Neutrophil (primary cell): Measurements from ENCODE around the gene WDR19.
"Not testable (repeated sequence)": the region's sequence is repeated elsewhere in the genome, so short reads cannot be mapped to it uniquely, and the experiment has no call there.

ENCODE experiments used
- H3K27ac ChIP-seq: fragments of 200-600 bp; sonication (generic); 2 replicates; pipeline ENCODE4 v1.5.1; 2016; ENCODE audit warnings: mild to moderate bottlenecking, moderate library complexity
- H3K27me3 ChIP-seq: fragments of 200-600 bp; sonication (generic); 2 replicates; pipeline ENCODE4 v1.6.0; 2016; ENCODE audit warnings: mild to moderate bottlenecking
- H3K36me3 ChIP-seq: fragments of 200-600 bp; sonication (generic); 2 replicates; pipeline ENCODE4 v1.5.1; 2017
- H3K4me1 ChIP-seq, 2 experiments: fragments of 200-600 bp in 1 of 2; sonication (generic) in 1 of 2; 1 replicate in 1 of 2; 2 replicates in 1 of 2; pipeline versions ENCODE4 v1.5.1 to v1.6.1; 2013 to 2016; ENCODE audit warnings: low read depth in 1 of 2, low read length in 1 of 2, mild to moderate bottlenecking in 1 of 2, moderate library complexity in 1 of 2; ENCODE audit not compliant: control insufficient read depth in 1 of 2, insufficient read depth in 1 of 2
- H3K4me3 ChIP-seq, 2 experiments: fragments of 200-600 bp in 1 of 2; sonication (generic) in 1 of 2; 1 replicate in 1 of 2; 2 replicates in 1 of 2; pipeline ENCODE4 v1.5.1; 2013 to 2016; ENCODE audit warnings: low read depth in 1 of 2, low read length in 1 of 2, mild to moderate bottlenecking in 1 of 2, moderate library complexity in 1 of 2
- H3K9me3 ChIP-seq: fragments of 200-600 bp; sonication (generic); 2 replicates; pipeline ENCODE4 v1.5.1; 2016
- CTCF ChIP-seq: fragments of 200-600 bp; sonication (generic); IDR thresholded peaks from 2 replicates; pipeline ENCODE4 v1.5.1; 2016; ENCODE audit warnings: antibody characterized with exemption

The WDR19 gene

GRCh38 chr4:39179681-39180080, 2.6 kb upstream of the WDR19 start:
- no peak overlapping the region for H3K27ac ChIP-seq

GRCh38 chr4:39180629-39181028, 1.7 kb upstream of the WDR19 start:
- H3K27ac ChIP-seq, H3K4me3 ChIP-seq, H3K36me3 ChIP-seq, H3K9me3 ChIP-seq: not testable (repeated sequence)
- H3K4me1 ChIP-seq = peaks cover 12 to 16% of the 10 kb centered on the region in 2 experiments
- H3K27me3 ChIP-seq = peaks cover 20% of the 10 kb centered on the region

More at GRCh38 chr4:39179681-39180080, 2.6 kb upstream of the WDR19 start:
- no peaks in the 10 kb centered on the region for H3K36me3 ChIP-seq
- H3K4me3 ChIP-seq = no peak overlapping the region
- H3K27me3 ChIP-seq = peaks cover 20% of the 10 kb centered on the region
- H3K9me3 ChIP-seq = no peaks in the 10 kb centered on the region
- no peak for TF ChIP-seq CTCF
- peaks cover 12 to 16% of the 10 kb centered on the region in 2 experiments for H3K4me1 ChIP-seq

- H3K4me1 ChIP-seq = peaks cover 12 to 16% of the 10 kb centered on the region in 2 experiments
- no peaks in the 10 kb centered on the region for H3K36me3 ChIP-seq
- peak overlapping the region; percentile 78 for H3K27ac ChIP-seq
- H3K9me3 ChIP-seq = no peaks in the 10 kb centered on the region
- peak overlapping the region; percentile 67 to 76 for H3K4me3 ChIP-seq
- TF ChIP-seq CTCF = no peak
- H3K27me3 ChIP-seq = peaks cover 20% of the 10 kb centered on the region
Measured at GRCh38 chr4:39181520-39181904, 817 bp upstream of the WDR19 start.

GRCh38 chr4:39201963-39202362, 19.6 kb downstream of the WDR19 start:
- no peaks in the 10 kb centered on the region for H3K36me3 ChIP-seq
- TF ChIP-seq CTCF = no peak
- H3K4me3 ChIP-seq = no peak overlapping the region
- H3K27me3 ChIP-seq = no peaks in the 10 kb centered on the region
- no peaks in the 10 kb centered on the region for H3K4me1 ChIP-seq
- no peak overlapping the region for H3K27ac ChIP-seq
- no peaks in the 10 kb centered on the region for H3K9me3 ChIP-seq

GRCh38 chr4:39204543-39204942, 22.2 kb downstream of the WDR19 start:
- H3K4me1 ChIP-seq = no peaks in the 10 kb centered on the region
- H3K36me3 ChIP-seq = no peaks in the 10 kb centered on the region
- no peaks in the 10 kb centered on the region for H3K9me3 ChIP-seq
- no peak overlapping the region for H3K4me3 ChIP-seq
- no peak overlapping the region for H3K27ac ChIP-seq
- no peaks in the 10 kb centered on the region for H3K27me3 ChIP-seq
- no peak for TF ChIP-seq CTCF

- Histone ChIP-seq H3K36me3 (no peaks in the 10 kb centered on the region), H3K9me3 (no peaks in the 10 kb centered on the region)
Measured at GRCh38 chr4:39205000-39205399, 22.7 kb downstream of the WDR19 start.

More at GRCh38 chr4:39205000-39205399, 22.7 kb downstream of the WDR19 start:
- Histone ChIP-seq H3K27ac (no peak overlapping the region), H3K4me3 (no peak overlapping the region), H3K27me3 (no peaks in the 10 kb centered on the region), H3K4me1 (no peaks in the 10 kb centered on the region)
- TF ChIP-seq CTCF = no peak
